Fibroblast of mammary gland (primary cell): ENCODE measurements around the gene KCNIP4.

Experiments
- DNase-seq: peaks from one replicate; pipeline ENCODE4 v3.0.0-alpha.2; 2010; ENCODE audit warnings: low read depth
- H3K4me3 ChIP-seq: 2 replicates; pipeline ENCODE4 v1.5.1; 2011; ENCODE audit warnings: low read depth, mild to moderate bottlenecking, low read length, moderate library complexity; ENCODE audit not compliant: control insufficient read depth
- TF ChIP-seq, protein P1 (sequence below): conservative IDR thresholded peaks from 2 replicates; pipeline ENCODE4 v1.5.1; 2011; ENCODE audit warnings: low read depth, low read length, inconsistent platforms; ENCODE audit not compliant: control insufficient read depth, insufficient read depth

Gene KCNIP4

DNA sequence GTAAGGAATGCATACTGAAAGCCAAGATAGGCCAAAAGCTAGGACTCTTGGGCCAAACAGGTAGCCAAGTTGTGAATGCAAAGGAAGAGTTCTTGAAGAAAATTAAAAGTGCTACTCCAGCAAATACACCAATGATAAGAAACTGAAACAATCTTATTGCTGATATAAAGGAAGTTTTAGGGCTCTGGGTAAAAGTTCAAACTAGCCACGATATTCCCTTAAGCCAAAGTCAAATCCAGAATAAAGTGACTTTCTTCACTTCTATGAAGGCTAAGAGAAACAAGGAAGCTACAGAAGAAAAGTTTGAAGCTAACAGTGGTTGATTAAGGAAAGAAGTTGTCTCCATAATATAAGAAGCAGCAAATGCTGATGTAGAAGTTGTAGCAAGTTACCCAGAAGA is 850.7 kb downstream of the KCNIP4 start:
- TF ChIP-seq, protein P1, sequence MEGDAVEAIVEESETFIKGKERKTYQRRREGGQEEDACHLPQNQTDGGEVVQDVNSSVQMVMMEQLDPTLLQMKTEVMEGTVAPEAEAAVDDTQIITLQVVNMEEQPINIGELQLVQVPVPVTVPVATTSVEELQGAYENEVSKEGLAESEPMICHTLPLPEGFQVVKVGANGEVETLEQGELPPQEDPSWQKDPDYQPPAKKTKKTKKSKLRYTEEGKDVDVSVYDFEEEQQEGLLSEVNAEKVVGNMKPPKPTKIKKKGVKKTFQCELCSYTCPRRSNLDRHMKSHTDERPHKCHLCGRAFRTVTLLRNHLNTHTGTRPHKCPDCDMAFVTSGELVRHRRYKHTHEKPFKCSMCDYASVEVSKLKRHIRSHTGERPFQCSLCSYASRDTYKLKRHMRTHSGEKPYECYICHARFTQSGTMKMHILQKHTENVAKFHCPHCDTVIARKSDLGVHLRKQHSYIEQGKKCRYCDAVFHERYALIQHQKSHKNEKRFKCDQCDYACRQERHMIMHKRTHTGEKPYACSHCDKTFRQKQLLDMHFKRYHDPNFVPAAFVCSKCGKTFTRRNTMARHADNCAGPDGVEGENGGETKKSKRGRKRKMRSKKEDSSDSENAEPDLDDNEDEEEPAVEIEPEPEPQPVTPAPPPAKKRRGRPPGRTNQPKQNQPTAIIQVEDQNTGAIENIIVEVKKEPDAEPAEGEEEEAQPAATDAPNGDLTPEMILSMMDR, result no peak
- no peak overlapping the region for H3K4me3 ChIP-seq
- DNase-seq, result no peak

DNA sequence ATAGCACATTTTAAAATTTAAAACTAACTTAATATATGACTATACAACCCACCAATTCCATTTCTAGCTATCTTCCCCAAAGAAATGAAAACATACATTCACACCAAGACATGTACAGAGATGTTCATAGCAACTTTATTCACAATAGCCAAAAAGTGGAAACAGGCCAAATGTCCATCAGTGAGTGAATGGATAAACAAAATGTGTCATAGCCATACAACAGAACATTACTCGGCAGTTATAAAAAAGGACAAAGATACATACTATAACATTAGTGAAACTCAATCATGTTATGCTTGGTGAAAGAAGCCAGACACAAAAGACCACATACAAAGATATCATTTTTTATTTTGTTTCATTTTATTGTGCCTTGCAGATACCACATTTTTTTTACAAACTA is 851.5 kb downstream of the KCNIP4 start:
- DNase-seq, result no peak
- TF ChIP-seq, protein P1, result no peak
- H3K4me3 ChIP-seq, result no peak overlapping the region

DNA sequence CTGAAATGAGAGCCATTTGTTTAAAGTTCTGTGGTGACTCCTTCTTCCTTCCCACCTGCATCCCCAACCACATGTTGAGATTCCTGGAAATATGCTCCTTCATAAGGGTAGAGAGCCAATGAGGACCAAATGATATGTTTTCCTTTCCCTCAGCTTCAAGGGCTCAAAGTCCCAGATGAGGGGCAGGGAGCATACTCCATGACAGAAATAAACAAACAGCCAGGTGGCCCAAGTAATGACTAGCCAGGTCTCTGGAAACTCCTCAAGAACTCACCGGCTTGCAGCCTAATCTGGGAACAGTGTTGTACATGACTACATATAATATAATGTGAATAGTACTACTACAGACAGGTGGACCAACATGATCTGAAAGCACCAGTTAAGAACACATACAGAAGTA is 856.0 kb downstream of the KCNIP4 start:
- DNase-seq, result no peak
- TF ChIP-seq, protein P1, result no peak
- H3K4me3 ChIP-seq, result no peak overlapping the region

DNA sequence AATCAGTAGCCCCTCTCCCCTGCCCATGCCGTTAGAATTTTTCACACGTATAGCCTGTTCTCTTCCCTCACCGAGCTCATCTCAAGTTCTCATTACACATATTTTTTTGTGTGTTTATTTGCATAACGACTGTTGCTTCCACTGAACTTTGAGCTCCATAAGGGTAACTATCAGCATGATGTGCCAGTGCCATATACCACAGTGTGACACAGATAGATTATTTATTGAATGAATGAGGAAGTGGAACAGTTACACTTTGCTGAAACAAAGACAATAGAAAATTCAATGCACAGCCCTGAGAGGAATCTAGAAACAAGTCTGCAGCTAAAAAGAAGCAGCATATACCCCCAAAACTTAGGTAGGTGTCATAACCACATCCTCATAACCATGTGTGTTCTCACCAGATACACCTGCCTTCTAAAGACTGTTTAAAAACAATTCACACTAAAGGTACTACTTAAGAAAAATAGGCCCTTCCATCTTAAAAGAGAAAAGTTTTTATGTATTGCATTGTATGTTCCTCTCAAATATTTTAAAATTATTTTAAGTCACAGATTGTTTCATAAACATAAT is 858.4 kb downstream of the KCNIP4 start:
- no peak for DNase-seq
- TF ChIP-seq, protein P1, result no peak
- H3K4me3 ChIP-seq, result no peak overlapping the region

DNA sequence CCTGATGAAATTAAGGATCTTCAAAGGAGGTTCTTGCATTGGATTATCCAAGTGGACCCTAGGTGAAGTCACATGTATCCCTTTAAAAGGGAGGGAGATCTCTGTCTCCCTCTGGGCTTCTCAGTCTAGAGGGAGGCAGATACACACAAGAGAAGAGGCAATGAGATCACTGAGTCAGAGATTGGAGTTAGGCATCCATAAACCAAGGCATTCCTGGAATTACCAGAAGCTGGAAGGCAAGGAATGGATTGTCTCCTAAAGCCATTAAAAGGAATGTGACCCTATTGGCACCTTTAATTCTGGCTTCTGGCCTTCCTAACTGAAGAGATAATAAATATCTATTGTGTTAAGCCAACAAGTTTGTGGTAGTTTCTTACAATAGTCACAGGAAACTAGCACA is 865.2 kb downstream of the KCNIP4 start:
- TF ChIP-seq, protein P1, result no peak

DNA sequence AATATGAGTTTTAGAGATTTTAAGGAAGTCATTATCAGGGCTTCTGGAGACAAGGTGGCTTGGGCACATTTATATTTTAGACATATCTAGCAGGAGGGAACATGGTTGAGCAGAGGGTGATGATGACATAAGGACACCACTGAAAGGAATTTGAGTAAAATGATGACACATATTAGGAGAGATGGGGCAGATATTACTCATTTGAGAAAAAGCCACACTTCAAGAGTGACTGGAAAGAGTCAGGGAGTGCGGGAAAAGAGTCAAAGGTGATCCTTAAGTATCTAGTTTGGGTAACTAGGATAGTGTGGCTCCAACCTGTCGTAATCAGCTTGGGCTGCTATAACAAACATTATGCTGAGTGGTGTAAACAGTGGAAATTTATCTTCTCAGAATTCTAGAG is 870.6 kb downstream of the KCNIP4 start:
- TF ChIP-seq, protein P1, result no peak
- no peak for DNase-seq
- H3K4me3 ChIP-seq, result no peak overlapping the region

More for the DNA sequence above, 865.2 kb downstream of the KCNIP4 start:
- H3K4me3 ChIP-seq, result no peak overlapping the region
- no peak for DNase-seq

DNA sequence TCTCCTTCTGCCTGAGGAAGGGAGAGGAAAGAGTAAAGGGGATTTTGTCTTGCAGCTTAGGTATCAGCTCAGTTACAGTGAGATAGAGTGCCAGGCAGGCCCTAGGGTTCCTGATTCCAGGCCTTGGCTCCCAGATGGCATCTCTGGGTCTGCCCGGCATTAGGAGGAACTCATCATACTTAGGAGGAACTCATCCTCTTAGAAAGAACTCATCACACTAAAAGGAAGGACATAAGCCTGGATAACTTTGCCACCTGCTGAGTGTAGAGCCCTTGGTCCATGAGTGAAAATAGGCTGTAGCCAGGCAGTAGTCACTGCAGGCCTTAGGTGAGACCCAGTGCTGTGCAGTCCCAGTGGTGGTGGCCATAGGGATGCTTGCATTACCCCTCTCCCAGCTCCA is 881.2 kb downstream of the KCNIP4 start:
- TF ChIP-seq, protein P1, result no peak
- DNase-seq, result no peak
- no peak overlapping the region for H3K4me3 ChIP-seq
